Caco-2 (cell line): ENCODE data around the gene UBE3C. TPM values are rescaled to one million over a fixed set of nuclear protein-coding genes. Genes with fewer than 3 reads are reported as not detected.

Source experiments
- BruUV-seq: library from RNA; stranded (reverse); fragments of 400-500 nt; replicated peaks from 2 replicates; lab custom pipeline; 2021; lab: Mats Ljungman, UMichigan
- CTCF ChIA-PET: fragments of 300-600 bp; sonication (Branson Sonifier 250); formaldehyde crosslinking; loops from one replicate; lab custom pipeline; 2022; ENCODE audit warnings: antibody characterized with exemption; lab: Charles Lee
- POLR2A ChIA-PET: fragments of 300-600 bp; sonication (Branson Sonifier 250); formaldehyde crosslinking; loops from one replicate; lab custom pipeline; 2022; ENCODE audit warnings: antibody characterized with exemption; lab: Charles Lee
- DNase-seq, 2 experiments: peaks; one replicate each; pipeline versions ENCODE4 v3.0.0 to v3.0.0-alpha.2; 2020 to 2022
- H3K27me3 ChIP-seq: replicated peaks from 2 replicates; pipeline ENCODE4 v1.6.0; 2011; ENCODE audit warnings: low read length; ENCODE audit not compliant: control insufficient read depth, insufficient read depth
- H3K36me3 ChIP-seq: 2 replicates; pipeline ENCODE4 v1.5.1; 2011; ENCODE audit warnings: low read length; ENCODE audit not compliant: control insufficient read depth, insufficient read depth
- H3K4me1 ChIP-seq: fragments of 250-450 bp; sonication (Bioruptor Pico); 2 replicates; pipeline ENCODE4 v1.5.1; 2020; ENCODE audit warnings: mild to moderate bottlenecking
- H3K4me3 ChIP-seq: 2 replicates; pipeline ENCODE4 v1.5.1; 2011; ENCODE audit warnings: low read depth, mild to moderate bottlenecking, control low read depth, low read length
- H3K9me3 ChIP-seq: fragments of 250-450 bp; sonication (Bioruptor Pico); 2 replicates; pipeline ENCODE4 v1.5.1; 2020; ENCODE audit warnings: mild to moderate bottlenecking, moderate library complexity
- H3K27ac Mint-ChIP-seq: one replicate; pipeline ENCODE4 v1.8.0; 2022; ENCODE audit warnings: mixed read lengths; ENCODE audit not compliant: unreplicated experiment
- H3K27me3 Mint-ChIP-seq: one replicate; pipeline ENCODE4 v1.8.0; 2022; ENCODE audit warnings: mixed read lengths; ENCODE audit not compliant: insufficient read depth, unreplicated experiment
- H3K36me3 Mint-ChIP-seq: one replicate; pipeline ENCODE4 v1.8.0; 2022; ENCODE audit warnings: mild to moderate bottlenecking, mixed read lengths; ENCODE audit not compliant: insufficient read depth, unreplicated experiment
- H3K4me1 Mint-ChIP-seq: one replicate; pipeline ENCODE4 v1.8.0; 2022; ENCODE audit warnings: low read depth, mixed read lengths; ENCODE audit not compliant: unreplicated experiment
- H3K4me3 Mint-ChIP-seq: one replicate; pipeline ENCODE4 v1.8.0; 2022; ENCODE audit warnings: mild to moderate bottlenecking, moderate library complexity, mixed read lengths; ENCODE audit not compliant: unreplicated experiment
- H3K9me3 Mint-ChIP-seq: one replicate; pipeline ENCODE4 v1.8.0; 2022; ENCODE audit warnings: mixed read lengths; ENCODE audit not compliant: unreplicated experiment
- CTCF ChIP-seq, 2 experiments: fragments of 200-600 bp in 1 of 2; IDR thresholded peaks; 1 replicate in 1 of 2; 2 replicates in 1 of 2; pipeline versions ENCODE4 v1.5.1 to v1.8.0; 2011 to 2022; ENCODE audit warnings: antibody characterized with exemption in 1 of 2, control low read depth in 1 of 2, inconsistent platforms in 1 of 2, low read depth in 1 of 2, low read length in 1 of 2, mild to moderate bottlenecking in 1 of 2, moderate library complexity in 1 of 2; ENCODE audit not compliant: insufficient read depth in 1 of 2, severe bottlenecking in 1 of 2, unreplicated experiment in 1 of 2
- intact Hi-C: fragments of 100-400 bp; cut with micrococcal nuclease; formaldehyde crosslinking; loops from one replicate; pipeline ENCODE4 v1.10.0; 2022; ENCODE audit not compliant: unreplicated experiment
- total RNA-seq: library from RNA; stranded (reverse); gene quantifications from 2 replicates; pipeline ENCODE4 v1.2.3, GENCODE V29; 2022

The UBE3C gene
- total RNA-seq, 1 experiment from 2014 or later, result 76.1 TPM

GRCh38 chr7:157239571-157240270 is 101.0 kb downstream of the UBE3C start:
- H3K27ac Mint-ChIP-seq, result no peak overlapping the region
- ChIA-PET POLR2A (no interaction called here), CTCF (no interaction called here)
- no peaks in the 10 kb centered on the region for H3K9me3 Mint-ChIP-seq
- Histone ChIP-seq H3K27me3 (no peaks in the 10 kb centered on the region), H3K4me1 (no peaks in the 10 kb centered on the region), H3K9me3 (no peaks in the 10 kb centered on the region), H3K36me3 (no peaks in the 10 kb centered on the region), H3K4me3 (no peak overlapping the region)
- no peak overlapping the region for H3K4me3 Mint-ChIP-seq
- intact Hi-C loops, result no loop called here
- no peak for DNase-seq
- peaks cover 74% of the 10 kb centered on the region for H3K36me3 Mint-ChIP-seq
- no TSS peak for BruUV-seq
- no peaks in the 10 kb centered on the region for H3K4me1 Mint-ChIP-seq
- TF ChIP-seq CTCF (IDR thresholded peaks at IDR 0.05; ENCODE audit: insufficient read depth in 1 of 2, low read depth in 1 of 2, low read length in 1 of 2, severe bottlenecking in 1 of 2, unreplicated experiment in 1 of 2), result no peak
- H3K27me3 Mint-ChIP-seq, result no peaks in the 10 kb centered on the region

- CTCF ChIA-PET, result no interaction called here
- H3K36me3 ChIP-seq, result no peaks in the 10 kb centered on the region
- H3K4me3 Mint-ChIP-seq, result no peak overlapping the region
- intact Hi-C loops, result no loop called here
- no peak for DNase-seq
- peaks cover 75% of the 10 kb centered on the region for H3K36me3 Mint-ChIP-seq
- H3K27me3 ChIP-seq, result no peaks in the 10 kb centered on the region
- H3K4me1 Mint-ChIP-seq, result no peaks in the 10 kb centered on the region
- H3K9me3 ChIP-seq, result no peaks in the 10 kb centered on the region
- H3K9me3 Mint-ChIP-seq, result no peaks in the 10 kb centered on the region
- no TSS peak for BruUV-seq
- H3K27me3 Mint-ChIP-seq, result no peaks in the 10 kb centered on the region
- H3K4me1 ChIP-seq, result no peaks in the 10 kb centered on the region
- POLR2A ChIA-PET, result no interaction called here
- H3K27ac Mint-ChIP-seq, result no peak overlapping the region
- TF ChIP-seq CTCF (IDR thresholded peaks at IDR 0.05; ENCODE audit: insufficient read depth in 1 of 2, low read depth in 1 of 2, low read length in 1 of 2, severe bottlenecking in 1 of 2, unreplicated experiment in 1 of 2), result no peak
- no peak overlapping the region for H3K4me3 ChIP-seq
These were observed 102.9 kb downstream of the UBE3C start for GRCh38 chr7:157241631-157242030.

- BruUV-seq, result no TSS peak
- H3K36me3 ChIP-seq, result no peaks in the 10 kb centered on the region; the same call in 1 of the 2 replicates
- no peaks in the 10 kb centered on the region for H3K27me3 Mint-ChIP-seq
- H3K4me1 Mint-ChIP-seq, result no peaks in the 10 kb centered on the region
- H3K36me3 Mint-ChIP-seq, result peaks cover 68% of the 10 kb centered on the region
- no peak for DNase-seq
- H3K4me1 ChIP-seq, result no peaks in the 10 kb centered on the region
- ChIA-PET POLR2A (no interaction called here), CTCF (no interaction called here)
- no peak for TF ChIP-seq CTCF (IDR thresholded peaks at IDR 0.05; ENCODE audit: insufficient read depth in 1 of 2, low read depth in 1 of 2, low read length in 1 of 2, severe bottlenecking in 1 of 2, unreplicated experiment in 1 of 2)
- H3K4me3 Mint-ChIP-seq, result no peak overlapping the region
- H3K27ac Mint-ChIP-seq, result no peak overlapping the region
- H3K27me3 ChIP-seq, result no peaks in the 10 kb centered on the region
- intact Hi-C loops, result no loop called here
- no peaks in the 10 kb centered on the region for H3K9me3 ChIP-seq
- H3K9me3 Mint-ChIP-seq, result no peaks in the 10 kb centered on the region
- no peak overlapping the region for H3K4me3 ChIP-seq
These were observed 106.0 kb downstream of the UBE3C start for GRCh38 chr7:157244516-157245294.
